ENCODE measurements around the gene UBL7.

Gene UBL7

GRCh38 chr15:74438721-74439316 is 22.1 kb downstream of the UBL7 start:
- peak; percentile 16 for DNase-seq

GRCh38 chr15:74438206-74438605 is 22.8 kb downstream of the UBL7 start:
- DNase-seq: no peak

DNA sequence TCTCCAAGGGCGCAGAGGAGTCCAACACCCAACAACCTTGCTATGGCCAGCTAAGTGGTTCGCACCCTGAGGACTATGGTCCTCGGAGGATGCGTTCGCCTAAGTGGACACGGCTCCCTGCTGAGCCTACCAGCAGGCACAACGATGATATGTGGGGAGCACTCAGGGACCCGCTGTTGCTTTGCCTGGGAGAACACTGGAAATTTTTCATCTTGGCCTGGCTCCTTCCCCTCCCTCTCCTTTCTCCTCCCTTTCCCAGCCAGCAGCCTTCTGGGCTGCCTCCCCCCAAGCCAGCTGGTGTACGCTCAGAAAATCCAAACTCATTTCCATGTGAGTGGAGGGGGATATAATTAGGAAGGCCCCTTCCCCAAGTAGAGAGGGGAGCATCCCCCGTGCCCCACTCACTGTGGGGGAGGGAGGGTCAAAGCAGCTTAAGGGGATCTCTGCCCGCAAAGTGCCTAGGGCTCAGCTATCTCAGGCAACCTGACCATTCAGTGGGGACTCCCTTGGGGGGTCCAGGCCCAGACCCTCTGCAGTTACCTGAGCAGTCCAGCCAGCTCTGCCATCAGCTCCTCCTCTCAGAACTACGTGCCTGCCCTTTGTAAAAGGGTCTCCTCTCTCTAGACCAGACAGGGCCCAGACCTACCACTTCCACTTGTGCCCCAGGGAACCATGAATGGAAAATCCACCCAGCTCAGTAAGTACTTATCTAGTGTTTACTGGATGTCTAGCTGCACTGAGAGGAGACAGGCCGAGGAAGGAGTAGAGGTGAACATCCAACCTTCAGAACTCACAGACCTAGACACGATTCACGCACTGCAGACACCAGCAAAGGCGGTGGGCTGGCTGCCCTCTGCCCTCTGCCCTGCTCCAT is 26.5 kb downstream of the UBL7 start:
- DNase-seq: no peak

DNA sequence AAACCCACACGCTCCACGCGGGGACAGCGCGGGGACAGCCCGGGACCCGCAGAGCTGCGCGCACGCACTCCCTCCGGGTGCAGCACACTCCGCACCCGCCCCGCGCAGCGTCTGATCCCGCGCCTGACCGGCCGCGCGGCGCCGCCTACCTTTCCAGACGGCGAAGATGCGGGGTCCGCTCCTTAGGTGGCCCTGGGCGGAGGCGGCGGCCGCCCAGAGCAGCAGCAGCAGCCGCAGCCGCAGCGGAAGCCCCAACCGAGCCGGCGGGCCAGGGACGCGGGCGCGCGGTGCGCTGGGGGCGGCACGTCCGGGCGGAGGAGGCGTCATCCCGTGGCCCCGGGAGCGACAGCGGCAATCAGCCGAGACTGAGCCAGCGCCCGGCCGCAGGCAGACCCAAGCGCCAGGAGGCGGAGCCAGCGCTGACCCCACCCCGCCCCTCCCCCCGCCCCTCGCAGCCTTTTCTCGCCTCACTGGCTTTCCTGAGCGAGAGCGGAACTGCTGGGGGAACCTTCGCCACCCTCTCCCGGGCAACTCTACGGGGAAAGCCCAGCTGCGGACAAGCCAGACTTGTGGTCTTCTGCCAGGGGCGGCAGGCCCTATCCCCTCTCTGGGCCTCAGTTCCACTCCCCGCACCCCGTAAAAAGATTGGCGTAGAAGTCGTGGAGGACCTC is 27.2 kb downstream of the UBL7 start, which contains the start of gene SEMA7A:
TSS of gene SEMA7A (minus strand) at position 367 of the 671 bp plus-strand sequence. CDS start at position 327, 40 bp downstream.
- DNase-seq: no peak

DNA sequence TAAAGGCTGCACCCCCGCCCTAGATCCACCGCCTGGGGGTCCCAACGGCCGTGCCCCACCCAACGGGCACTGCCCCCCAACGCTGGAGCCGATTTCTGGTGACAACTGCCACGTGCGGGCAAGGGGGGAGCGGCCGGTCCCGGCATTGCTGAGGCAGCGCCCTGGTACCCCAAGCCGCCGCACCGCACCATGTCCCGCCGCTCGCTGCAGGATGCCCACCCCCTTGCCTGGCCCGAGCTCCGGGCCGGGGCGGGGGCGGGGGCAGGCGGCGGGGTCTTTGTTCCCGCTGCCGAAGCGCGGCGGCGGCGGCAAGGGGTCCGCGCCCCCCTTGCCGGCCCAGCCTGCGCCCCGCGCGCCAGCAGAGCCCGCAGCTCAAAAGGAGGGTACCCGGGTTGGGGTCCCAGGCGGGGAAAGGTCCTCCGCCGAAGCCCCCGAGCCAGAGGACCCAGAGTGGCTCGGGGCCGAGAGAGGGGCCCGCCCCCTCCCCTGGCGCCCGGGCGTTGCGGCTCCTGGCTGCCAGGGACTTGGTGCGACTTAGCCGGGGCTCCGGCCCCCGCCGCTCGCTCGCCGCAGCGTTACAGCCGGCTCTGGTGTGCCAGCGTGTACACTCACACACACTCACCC is 27.9 kb downstream of the UBL7 start:
- DNase-seq: no peak

DNA sequence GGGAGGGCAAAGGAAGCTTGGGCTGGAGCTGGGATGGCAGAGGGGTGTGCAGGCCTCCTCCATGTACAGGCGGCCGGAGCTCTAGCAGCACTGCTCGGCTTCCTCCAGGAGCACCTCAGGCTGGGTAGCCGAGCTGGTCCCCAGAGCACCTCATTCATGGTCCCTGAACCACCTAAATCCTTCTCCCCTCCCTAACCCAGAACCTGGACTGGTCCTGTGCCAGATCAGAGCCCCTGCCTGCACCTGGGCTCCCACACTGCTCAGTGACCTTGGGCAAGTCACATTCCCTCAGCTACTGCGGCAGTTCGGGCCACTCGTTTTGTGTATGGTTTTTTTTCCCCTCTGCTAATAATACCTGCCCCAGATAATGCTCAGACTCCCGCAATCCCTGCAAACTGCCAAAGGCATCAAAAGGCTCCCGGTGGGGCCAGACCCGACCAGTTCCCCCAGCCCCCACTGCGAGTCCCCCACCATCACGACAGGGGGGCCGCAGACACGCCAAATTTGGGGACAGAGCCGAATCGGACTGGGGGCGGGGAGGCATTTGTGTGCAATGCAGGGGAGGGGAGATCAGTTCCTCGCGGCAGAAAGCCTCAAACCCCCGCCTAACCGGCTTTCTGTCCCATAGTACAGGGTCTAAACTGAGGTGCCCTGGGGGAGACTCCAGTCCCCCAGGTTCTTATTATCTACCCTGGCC is 28.5 kb downstream of the UBL7 start:
- no peak for DNase-seq

- no peak for DNase-seq
Measured at GRCh38 chr15:74431645-74432044, 29.3 kb downstream of the UBL7 start.

DNA sequence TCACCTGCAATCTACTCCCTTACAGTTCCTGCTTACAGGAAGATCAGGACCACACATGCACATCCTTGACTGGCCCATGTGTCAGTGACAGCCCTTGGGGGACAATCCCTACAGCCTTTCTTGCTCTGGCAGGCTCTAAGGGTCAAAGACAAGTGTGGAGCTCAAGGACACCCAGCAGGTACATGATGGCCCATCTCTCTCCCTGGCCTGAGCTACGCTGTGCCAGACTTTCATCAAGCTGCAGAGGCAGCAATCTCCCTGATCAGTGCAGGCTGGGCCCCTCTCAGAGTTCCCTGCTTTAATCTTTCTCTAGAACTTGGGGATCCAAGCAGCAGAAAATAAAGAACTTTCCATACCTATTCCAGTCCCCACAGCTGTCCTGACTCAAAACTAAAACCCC is 29.8 kb downstream of the UBL7 start:
- no peak for DNase-seq

GRCh38 chr15:74430510-74430951 is 30.4 kb downstream of the UBL7 start:
- DNase-seq: no peak

DNA sequence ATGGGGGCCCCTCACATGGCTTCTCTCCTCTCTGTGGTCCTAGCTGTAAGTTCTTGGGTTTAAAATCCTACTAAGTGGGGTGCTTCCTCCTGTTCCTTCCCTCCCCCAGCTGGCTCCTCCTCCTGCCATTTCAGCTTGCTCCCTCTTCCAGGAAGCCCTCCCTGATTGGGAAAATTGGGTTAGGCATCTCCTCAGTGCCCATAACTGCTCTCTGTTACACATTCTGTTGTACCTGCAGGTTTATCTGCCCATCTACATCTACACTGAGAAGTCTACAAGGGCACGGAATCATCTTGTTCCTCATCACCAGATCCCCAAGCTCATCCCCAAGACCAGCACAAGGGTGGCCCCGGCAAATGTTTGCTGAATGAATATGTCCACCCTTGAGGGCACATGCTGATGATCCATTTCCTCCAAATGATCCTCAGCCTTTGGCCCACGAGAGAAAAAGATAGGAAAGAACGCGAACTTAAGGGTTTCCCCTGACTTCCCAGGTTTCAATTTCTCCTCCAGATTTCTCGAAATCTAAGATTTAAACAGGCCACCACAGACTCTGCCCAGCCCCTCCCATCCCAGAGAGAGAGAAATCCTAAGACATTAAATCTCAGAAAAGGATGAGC is 31.1 kb downstream of the UBL7 start:
- DNase-seq: no peak

DNA sequence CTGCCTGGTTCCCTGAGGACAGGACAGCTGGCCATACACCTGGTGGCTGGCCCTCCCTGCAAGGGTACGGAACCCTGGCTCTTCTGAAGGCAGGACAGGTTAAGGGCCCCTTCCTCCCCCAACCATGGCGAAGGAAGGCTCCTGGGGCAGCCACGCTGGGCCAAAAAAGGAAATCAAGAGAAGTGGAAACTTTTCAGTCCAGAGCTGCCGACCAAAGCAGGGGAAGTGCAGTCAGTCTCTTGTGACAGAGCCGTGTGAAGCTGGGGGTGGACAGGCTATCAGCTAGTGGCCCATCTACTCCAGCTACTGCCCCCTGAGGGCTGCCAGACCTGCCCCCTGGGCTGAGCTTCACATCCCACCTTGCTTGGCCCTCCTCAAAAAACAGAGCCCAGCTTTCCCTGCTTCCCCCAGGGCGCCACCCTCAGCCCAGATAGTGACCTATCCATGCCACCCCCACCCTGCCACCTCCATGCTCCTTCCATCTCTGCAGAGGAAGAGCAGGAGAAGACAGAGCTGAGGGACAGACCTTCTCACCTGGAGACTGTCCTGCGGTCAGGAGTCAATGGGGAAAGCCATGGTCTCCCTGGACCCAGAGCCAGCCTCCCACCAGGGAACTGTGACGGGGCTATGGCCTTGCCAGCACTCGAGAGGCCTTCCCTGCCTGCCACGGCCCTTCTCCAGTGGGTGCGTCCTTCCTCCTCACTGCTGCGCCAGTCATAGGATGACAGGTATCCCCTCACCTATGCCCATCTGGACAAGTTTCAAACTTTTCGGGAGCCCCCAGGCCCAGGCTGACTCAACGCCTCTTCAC is 31.8 kb downstream of the UBL7 start:
- no peak for DNase-seq

- DNase-seq: no peak
Measured at GRCh38 chr15:74428442-74428787, 32.5 kb downstream of the UBL7 start.

DNA sequence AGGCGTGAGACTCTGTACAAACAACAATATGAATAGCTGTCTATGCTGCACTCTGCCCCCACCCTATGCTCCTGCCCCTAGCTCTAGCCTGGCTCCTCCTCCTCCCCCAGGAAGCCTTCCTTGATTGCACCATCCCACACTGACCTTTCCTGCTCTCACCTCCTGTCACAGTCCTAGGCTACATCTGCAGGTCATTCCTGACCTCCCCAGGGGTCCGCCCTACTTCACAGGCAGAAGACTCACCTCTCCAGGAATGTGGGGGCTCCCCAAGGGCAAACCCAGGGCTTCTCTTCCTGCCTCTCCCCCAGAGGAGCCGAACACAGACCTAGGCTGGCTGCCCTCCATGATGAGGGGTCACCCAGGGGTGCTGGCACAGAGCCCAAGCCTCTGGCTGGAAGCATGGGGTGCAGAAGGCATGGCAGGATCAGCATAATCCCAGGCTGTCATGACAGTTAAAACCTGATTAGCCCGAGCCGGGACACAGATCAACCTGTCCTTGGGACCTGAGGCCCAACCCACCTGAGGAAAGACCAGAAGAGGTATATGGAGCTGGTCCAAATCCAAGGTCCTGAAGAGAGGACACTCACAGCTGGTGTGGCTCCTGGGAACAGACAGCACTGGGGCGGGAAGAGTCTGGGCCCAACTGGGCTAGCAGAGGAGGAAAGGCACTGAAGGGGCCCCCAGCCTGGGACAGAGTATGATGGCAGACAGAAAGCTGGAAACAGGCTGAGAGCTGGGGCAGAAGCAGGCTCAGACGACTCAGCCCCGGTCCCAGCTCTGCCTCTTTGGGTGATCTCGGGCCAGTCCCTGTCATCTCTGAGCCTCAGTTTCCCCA is 33.1 kb downstream of the UBL7 start:
- DNase-seq: no peak

DNA sequence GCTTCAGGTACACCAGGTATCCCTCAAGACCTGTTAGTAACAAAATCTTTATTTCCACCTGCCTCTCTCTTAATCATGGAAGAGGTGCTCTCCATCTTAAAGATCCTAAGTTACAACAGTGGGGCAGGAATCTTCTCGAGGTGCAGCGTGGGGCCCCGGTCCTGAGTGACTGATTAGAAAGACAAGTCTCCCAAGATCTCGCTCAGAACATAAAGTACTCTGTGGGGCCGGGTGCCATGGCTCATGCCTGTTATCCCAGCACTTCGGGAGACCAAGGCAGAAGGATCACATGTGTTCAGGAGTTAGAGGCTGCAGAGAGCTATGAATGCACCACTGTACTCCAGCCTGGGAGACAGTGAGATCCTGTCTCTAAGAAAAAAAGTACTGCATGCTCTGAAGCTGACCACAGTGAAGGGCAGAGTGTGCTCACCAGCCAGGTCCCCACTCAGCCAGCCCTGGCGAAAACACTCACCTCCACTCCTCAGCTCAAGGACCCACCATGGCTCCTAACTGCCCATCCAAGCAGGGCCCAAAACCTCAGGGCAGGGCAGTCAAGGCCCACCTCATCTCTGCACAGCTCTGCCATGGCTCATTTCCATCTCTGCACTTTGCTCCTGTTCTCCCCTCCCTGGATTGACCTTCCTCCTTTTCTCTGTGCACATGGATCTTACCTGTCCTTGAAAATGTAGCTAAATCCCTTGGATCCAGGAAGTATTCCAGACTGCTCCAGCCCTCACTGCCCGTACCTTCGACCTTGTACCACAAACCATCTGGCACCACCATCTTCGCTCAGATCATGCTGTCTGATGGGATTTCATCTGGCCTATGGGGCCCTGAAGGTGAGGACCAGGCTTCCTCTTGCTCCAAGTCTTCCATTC is 34.3 kb downstream of the UBL7 start:
- DNase-seq: no peak

GRCh38 chr15:74425630-74426029 is 35.3 kb downstream of the UBL7 start:
- DNase-seq: no peak

- DNase-seq: no peak
Measured at GRCh38 chr15:74424901-74425528, 35.9 kb downstream of the UBL7 start.

- no peak for DNase-seq
Measured at GRCh38 chr15:74423431-74424257, 37.3 kb downstream of the UBL7 start.
